SK-N-MC (cell line): Measurements from ENCODE around the gene ABLIM2.

Source experiments
- DNase-seq: peaks from one replicate; pipeline ENCODE4 v3.0.0-alpha.2; 2011; ENCODE audit warnings: low read depth, low spot score
- H3K27ac ChIP-seq: fragments of 200-600 bp; sonication (generic); 2 replicates; pipeline ENCODE4 v1.5.1; 2016; ENCODE audit warnings: mixed run types
- H3K36me3 ChIP-seq: fragments of 200-600 bp; sonication (generic); 2 replicates; pipeline ENCODE4 v1.6.1; 2017; ENCODE audit warnings: antibody characterized with exemption, low read length, mixed read lengths; ENCODE audit not compliant: insufficient read depth
- H3K4me3 ChIP-seq: fragments of 200-600 bp; sonication (generic); 2 replicates; pipeline ENCODE4 v1.5.1; 2016
- H3K9ac ChIP-seq: fragments of 200-600 bp; sonication (generic); 2 replicates; pipeline ENCODE4 v1.8.0; 2017; ENCODE audit warnings: mixed run types, mixed read lengths; ENCODE audit not compliant: insufficient read length
- H3K9me3 ChIP-seq: fragments of 200-600 bp; sonication (generic); 2 replicates; pipeline ENCODE4 v1.6.1; 2017; ENCODE audit warnings: low read depth, mild to moderate bottlenecking, antibody characterized with exemption, low read length, moderate library complexity, mixed read lengths
- EZH2 ChIP-seq: fragments of 200-600 bp; sonication (generic); IDR thresholded peaks from one replicate; pipeline ENCODE4 v1.6.1; 2017; ENCODE audit warnings: antibody characterized with exemption
- FOXP2 ChIP-seq: optimal IDR thresholded peaks from 2 replicates; pipeline ENCODE3; 2011; ENCODE audit warnings: mild to moderate bottlenecking, moderate library complexity; ENCODE audit not compliant: insufficient read depth; ENCODE audit errors: extremely low read length, control extremely low read depth
- POLR2AphosphoS5 ChIP-seq: IDR thresholded peaks from 2 replicates; pipeline ENCODE4 v1.6.1; 2012; ENCODE audit warnings: mild to moderate bottlenecking, low read depth, low read length, borderline replicate concordance

ABLIM2 gene

GRCh38 chr4:8177956-8178355, 19.3 kb upstream of the ABLIM2 start:
- no peak overlapping the region for H3K27ac ChIP-seq
- TF ChIP-seq FOXP2: no peak
- TF ChIP-seq EZH2: no peak
- no peak for TF ChIP-seq POLR2AphosphoS5
- H3K4me3 ChIP-seq: no peak overlapping the region
- no peaks in the 10 kb centered on the region for H3K9me3 ChIP-seq
- H3K9ac ChIP-seq: no peak overlapping the region
- no peak for DNase-seq
- no peaks in the 10 kb centered on the region for H3K36me3 ChIP-seq

- Histone ChIP-seq H3K4me3 (no peak overlapping the region), H3K9me3 (no peaks in the 10 kb centered on the region), H3K36me3 (no peaks in the 10 kb centered on the region), H3K27ac (no peak overlapping the region), H3K9ac (no peak overlapping the region)
- no peak for DNase-seq
- TF ChIP-seq FOXP2 (no peak), POLR2AphosphoS5 (no peak), EZH2 (no peak)
Observed at GRCh38 chr4:8177552-8177951, 18.9 kb upstream of the ABLIM2 start.

- H3K9ac ChIP-seq: no peak overlapping the region
- TF ChIP-seq EZH2 (no peak), POLR2AphosphoS5 (no peak), FOXP2 (no peak)
- no peaks in the 10 kb centered on the region for H3K9me3 ChIP-seq
- no peak overlapping the region for H3K4me3 ChIP-seq
- DNase-seq: no peak
- no peak overlapping the region for H3K27ac ChIP-seq
- H3K36me3 ChIP-seq: no peaks in the 10 kb centered on the region
Observed at GRCh38 chr4:8176547-8177399, 18.2 kb upstream of the ABLIM2 start.

- Histone ChIP-seq H3K4me3 (no peak overlapping the region), H3K27ac (no peak overlapping the region), H3K9me3 (no peaks in the 10 kb centered on the region), H3K36me3 (no peaks in the 10 kb centered on the region), H3K9ac (no peak overlapping the region)
- DNase-seq: no peak
- TF ChIP-seq FOXP2 (no peak), POLR2AphosphoS5 (no peak), EZH2 (no peak)
Observed at GRCh38 chr4:8175686-8176085, 17.1 kb upstream of the ABLIM2 start.

GRCh38 chr4:8174970-8175369, 16.4 kb upstream of the ABLIM2 start:
- TF ChIP-seq FOXP2 (no peak), EZH2 (no peak), POLR2AphosphoS5 (no peak)
- no peak overlapping the region for H3K9ac ChIP-seq
- no peak overlapping the region for H3K4me3 ChIP-seq
- H3K9me3 ChIP-seq: no peaks in the 10 kb centered on the region
- no peak overlapping the region for H3K27ac ChIP-seq
- DNase-seq: no peak
- no peaks in the 10 kb centered on the region for H3K36me3 ChIP-seq

GRCh38 chr4:8173492-8174242, 15.1 kb upstream of the ABLIM2 start:
- DNase-seq: no peak
- H3K9me3 ChIP-seq: no peaks in the 10 kb centered on the region
- no peak overlapping the region for H3K27ac ChIP-seq
- H3K4me3 ChIP-seq: no peak overlapping the region
- H3K36me3 ChIP-seq: no peaks in the 10 kb centered on the region
- H3K9ac ChIP-seq: no peak overlapping the region
- TF ChIP-seq FOXP2 (no peak), POLR2AphosphoS5 (no peak), EZH2 (no peak)

GRCh38 chr4:8171984-8172924, 13.6 kb upstream of the ABLIM2 start:
- Histone ChIP-seq H3K9ac (no peak overlapping the region), H3K27ac (no peak overlapping the region), H3K9me3 (no peaks in the 10 kb centered on the region), H3K36me3 (no peaks in the 10 kb centered on the region), H3K4me3 (no peak overlapping the region)
- TF ChIP-seq FOXP2 (no peak), EZH2 (no peak), POLR2AphosphoS5 (no peak)
- DNase-seq: no peak

- DNase-seq: no peak
- H3K27ac ChIP-seq: no peak overlapping the region
- no peak overlapping the region for H3K9ac ChIP-seq
- TF ChIP-seq FOXP2 (no peak), POLR2AphosphoS5 (no peak), EZH2 (no peak)
- no peak overlapping the region for H3K4me3 ChIP-seq
- no peaks in the 10 kb centered on the region for H3K9me3 ChIP-seq
- H3K36me3 ChIP-seq: no peaks in the 10 kb centered on the region
Observed at GRCh38 chr4:8171266-8171665, 12.7 kb upstream of the ABLIM2 start.
